A549 (cell line): ENCODE data around the gene CYP4A11.

Experiments used
- CBX2 ChIP-seq: fragments of 200-600 bp; sonication (generic); IDR thresholded peaks from 2 replicates; pipeline ENCODE4 v1.6.1; 2016; ENCODE audit warnings: low read depth, mild to moderate bottlenecking, borderline replicate concordance
- NPAS2 ChIP-seq: fragments of 250-450 bp; sonication (Bioruptor Pico); IDR thresholded peaks from 2 replicates; pipeline ENCODE4 v1.8.0; 2022; ENCODE audit warnings: mild to moderate bottlenecking, moderate library complexity, borderline replicate concordance
- PBX3 ChIP-seq: IDR thresholded peaks from 2 replicates; pipeline ENCODE4 v1.6.1; 2012
- POLR2A ChIP-seq: IDR thresholded peaks from 2 replicates; pipeline ENCODE4 v1.6.1; 2012; ENCODE audit warnings: mild to moderate bottlenecking, low read length
- SMC3 ChIP-seq: fragments of >200 bp; sonication (Bioruptor Twin); formaldehyde crosslinking; IDR thresholded peaks from 3 replicates; pipeline ENCODE4 v1.6.1; 2018; ENCODE audit warnings: inconsistent platforms

DNA sequence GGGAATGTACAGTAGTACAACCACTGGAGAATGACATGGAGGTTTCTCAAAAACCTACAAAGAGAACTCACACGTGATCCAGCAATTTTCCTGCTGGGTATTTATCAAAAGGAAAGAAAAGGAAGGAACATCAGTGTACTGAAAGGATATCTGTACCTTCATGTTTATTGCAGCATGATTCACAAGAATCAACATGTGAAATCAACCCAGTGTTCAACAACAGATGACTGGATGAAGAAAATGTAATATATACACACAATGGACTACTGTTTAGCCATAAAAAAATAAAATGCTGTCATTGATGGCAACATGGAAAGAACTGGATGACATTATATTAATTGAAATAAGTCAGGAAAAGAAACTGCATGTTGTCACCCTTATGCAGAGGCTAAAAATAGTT, 19.0 kb upstream of the CYP4A11 start:
- TF ChIP-seq POLR2A (no peak), PBX3 (no peak), NPAS2 (no peak), CBX2 (no peak), SMC3 (no peak)
